ENCODE results near the gene TTLL9. TPM values are rescaled to one million over a fixed set of nuclear protein-coding genes. Genes with fewer than 3 reads are reported as not detected.

The TTLL9 gene
- polyA plus RNA-seq, 1 of the 3 experiments (the other 2 are of a cell fraction): 0.23 TPM

DNA sequence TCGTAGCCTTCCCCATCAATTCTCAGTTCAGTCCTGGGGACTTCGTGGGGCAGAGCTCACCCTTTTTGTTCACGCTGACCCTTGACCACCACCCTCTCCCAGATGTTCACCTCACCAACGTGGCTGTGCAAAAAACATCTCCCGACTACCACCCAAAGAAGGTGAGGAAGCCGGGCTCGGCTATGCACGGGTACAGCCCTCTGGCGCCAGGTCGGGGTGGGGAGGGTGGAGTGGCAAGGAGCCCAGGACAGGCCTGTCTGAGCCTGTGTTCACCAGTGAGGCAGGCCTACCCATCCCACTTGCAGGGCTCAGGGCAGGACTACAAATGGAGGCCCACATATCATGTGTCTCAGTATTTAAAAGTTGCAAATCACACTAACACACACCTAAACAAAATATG is 63.3 kb downstream of the TTLL9 start:
- H3K4me3 ChIP-seq (ENCODE audit: low read depth in 2 of 2, low read length in 1 of 2): no peak overlapping the region
- H3K9me2 ChIP-seq: no peaks in the 10 kb centered on the region
- H3K36me3 ChIP-seq (replicated peaks in 1 of 2; ENCODE audit: control insufficient read depth in 1 of 2, insufficient read depth in 2 of 2, low read length in 1 of 2): no peaks in the 10 kb centered on the region
- no peaks in the 10 kb centered on the region for H3F3A ChIP-seq (replicated peaks; ENCODE audit: insufficient read depth)
- no peaks in the 10 kb centered on the region for H3K9me3 ChIP-seq
- no peak overlapping the region for H3K27ac ChIP-seq (ENCODE audit: low read depth in 2 of 2, low read length in 1 of 2)
- H2AFZ ChIP-seq (ENCODE audit: low read depth): no peak overlapping the region
- H3K79me2 ChIP-seq (ENCODE audit: insufficient read depth): no peaks in the 10 kb centered on the region
- 64% methylated on average over 8 of the region's 10 CpGs for WGBS (ENCODE audit: low lambda C conversion rate)
- H3K9ac ChIP-seq: no peak overlapping the region
- H3K4me1 ChIP-seq (ENCODE audit: control insufficient read depth in 1 of 2, insufficient read depth in 2 of 2, low read depth in 1 of 2, low read length in 1 of 2): no peaks in the 10 kb centered on the region
- no peak for DNase-seq
- H3K4me2 ChIP-seq: no peak overlapping the region
- CTCF ChIA-PET: interaction anchor here (0.8 to 1.7 kb wide), 3 partner anchors 9 to 81 kb away, joined by 3 to 6 read pairs (median 4); partner anchors contain the start of gene PDRG1
- H4K20me1 ChIP-seq (ENCODE audit: insufficient read depth): no peaks in the 10 kb centered on the region
- H3K27me3 ChIP-seq (ENCODE audit: insufficient read depth): no peaks in the 10 kb centered on the region; the same call in 1 of the 2 replicates
- POLR2A ChIA-PET: no interaction called here
- TF ChIP-seq, protein P1, sequence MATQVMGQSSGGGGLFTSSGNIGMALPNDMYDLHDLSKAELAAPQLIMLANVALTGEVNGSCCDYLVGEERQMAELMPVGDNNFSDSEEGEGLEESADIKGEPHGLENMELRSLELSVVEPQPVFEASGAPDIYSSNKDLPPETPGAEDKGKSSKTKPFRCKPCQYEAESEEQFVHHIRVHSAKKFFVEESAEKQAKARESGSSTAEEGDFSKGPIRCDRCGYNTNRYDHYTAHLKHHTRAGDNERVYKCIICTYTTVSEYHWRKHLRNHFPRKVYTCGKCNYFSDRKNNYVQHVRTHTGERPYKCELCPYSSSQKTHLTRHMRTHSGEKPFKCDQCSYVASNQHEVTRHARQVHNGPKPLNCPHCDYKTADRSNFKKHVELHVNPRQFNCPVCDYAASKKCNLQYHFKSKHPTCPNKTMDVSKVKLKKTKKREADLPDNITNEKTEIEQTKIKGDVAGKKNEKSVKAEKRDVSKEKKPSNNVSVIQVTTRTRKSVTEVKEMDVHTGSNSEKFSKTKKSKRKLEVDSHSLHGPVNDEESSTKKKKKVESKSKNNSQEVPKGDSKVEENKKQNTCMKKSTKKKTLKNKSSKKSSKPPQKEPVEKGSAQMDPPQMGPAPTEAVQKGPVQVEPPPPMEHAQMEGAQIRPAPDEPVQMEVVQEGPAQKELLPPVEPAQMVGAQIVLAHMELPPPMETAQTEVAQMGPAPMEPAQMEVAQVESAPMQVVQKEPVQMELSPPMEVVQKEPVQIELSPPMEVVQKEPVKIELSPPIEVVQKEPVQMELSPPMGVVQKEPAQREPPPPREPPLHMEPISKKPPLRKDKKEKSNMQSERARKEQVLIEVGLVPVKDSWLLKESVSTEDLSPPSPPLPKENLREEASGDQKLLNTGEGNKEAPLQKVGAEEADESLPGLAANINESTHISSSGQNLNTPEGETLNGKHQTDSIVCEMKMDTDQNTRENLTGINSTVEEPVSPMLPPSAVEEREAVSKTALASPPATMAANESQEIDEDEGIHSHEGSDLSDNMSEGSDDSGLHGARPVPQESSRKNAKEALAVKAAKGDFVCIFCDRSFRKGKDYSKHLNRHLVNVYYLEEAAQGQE (IDR thresholded peaks at IDR 0.05; ENCODE audit: low read depth, low read length): no peak

DNA sequence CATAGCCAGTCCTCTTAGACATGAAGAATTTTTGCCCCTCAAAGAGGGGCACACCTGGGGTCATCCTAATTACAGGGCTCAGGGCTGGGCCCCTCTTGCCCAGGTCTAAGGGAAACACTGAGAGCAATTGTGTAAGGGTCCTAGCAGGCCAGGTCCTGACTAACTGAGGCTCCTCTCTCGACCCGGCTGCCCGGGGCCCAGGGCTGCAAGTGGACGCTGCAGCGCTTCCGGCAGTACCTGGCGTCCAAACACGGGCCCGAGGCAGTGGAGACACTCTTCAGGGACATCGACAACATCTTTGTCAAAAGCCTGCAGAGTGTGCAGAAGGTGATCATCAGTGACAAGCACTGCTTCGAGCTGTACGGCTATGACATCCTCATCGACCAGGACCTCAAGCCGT is 64.1 kb downstream of the TTLL9 start:
- Histone ChIP-seq H2AFZ (ENCODE audit: low read depth) (no peak overlapping the region), H3K9me2 (no peaks in the 10 kb centered on the region), H3K4me1 (ENCODE audit: control insufficient read depth in 1 of 2, insufficient read depth in 2 of 2, low read depth in 1 of 2, low read length in 1 of 2) (no peaks in the 10 kb centered on the region), H3K4me2 (no peak overlapping the region), H3K9ac (no peak overlapping the region), H3K27ac (ENCODE audit: low read depth in 2 of 2, low read length in 1 of 2) (no peak overlapping the region), H4K20me1 (ENCODE audit: insufficient read depth) (no peaks in the 10 kb centered on the region), H3K79me2 (ENCODE audit: insufficient read depth) (no peaks in the 10 kb centered on the region), H3K9me3 (no peaks in the 10 kb centered on the region), H3K36me3 (replicated peaks in 1 of 2; ENCODE audit: control insufficient read depth in 1 of 2, insufficient read depth in 2 of 2, low read length in 1 of 2) (no peaks in the 10 kb centered on the region), H3K4me3 (ENCODE audit: low read depth in 2 of 2, low read length in 1 of 2) (no peak overlapping the region), H3F3A (replicated peaks; ENCODE audit: insufficient read depth) (no peaks in the 10 kb centered on the region), H3K27me3 (ENCODE audit: insufficient read depth) (no peaks in the 10 kb centered on the region)
- CTCF ChIA-PET: interaction anchor here (1.4 to 1.7 kb wide), 4 partner anchors 17 to 82 kb away, joined by 3 to 8 read pairs (median 6); no protein-coding TSS in a partner anchor
- TF ChIP-seq, protein P2, sequence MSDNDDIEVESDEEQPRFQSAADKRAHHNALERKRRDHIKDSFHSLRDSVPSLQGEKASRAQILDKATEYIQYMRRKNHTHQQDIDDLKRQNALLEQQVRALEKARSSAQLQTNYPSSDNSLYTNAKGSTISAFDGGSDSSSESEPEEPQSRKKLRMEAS (IDR thresholded peaks at IDR 0.05; ENCODE audit: low read depth): no peak
- TF ChIP-seq RFX5 (IDR thresholded peaks at IDR 0.05; ENCODE audit: low read length): no peak
- no peak for TF ChIP-seq FOXJ3 (CRISPR knock-in tag; IDR thresholded peaks at IDR 0.05)
- TF ChIP-seq, protein P3, sequence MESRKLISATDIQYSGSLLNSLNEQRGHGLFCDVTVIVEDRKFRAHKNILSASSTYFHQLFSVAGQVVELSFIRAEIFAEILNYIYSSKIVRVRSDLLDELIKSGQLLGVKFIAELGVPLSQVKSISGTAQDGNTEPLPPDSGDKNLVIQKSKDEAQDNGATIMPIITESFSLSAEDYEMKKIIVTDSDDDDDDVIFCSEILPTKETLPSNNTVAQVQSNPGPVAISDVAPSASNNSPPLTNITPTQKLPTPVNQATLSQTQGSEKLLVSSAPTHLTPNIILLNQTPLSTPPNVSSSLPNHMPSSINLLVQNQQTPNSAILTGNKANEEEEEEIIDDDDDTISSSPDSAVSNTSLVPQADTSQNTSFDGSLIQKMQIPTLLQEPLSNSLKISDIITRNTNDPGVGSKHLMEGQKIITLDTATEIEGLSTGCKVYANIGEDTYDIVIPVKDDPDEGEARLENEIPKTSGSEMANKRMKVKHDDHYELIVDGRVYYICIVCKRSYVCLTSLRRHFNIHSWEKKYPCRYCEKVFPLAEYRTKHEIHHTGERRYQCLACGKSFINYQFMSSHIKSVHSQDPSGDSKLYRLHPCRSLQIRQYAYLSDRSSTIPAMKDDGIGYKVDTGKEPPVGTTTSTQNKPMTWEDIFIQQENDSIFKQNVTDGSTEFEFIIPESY (IDR thresholded peaks at IDR 0.05; ENCODE audit: borderline replicate concordance, low read depth): no peak
- 64% methylated on average over 5 of the region's 14 CpGs for WGBS (ENCODE audit: low lambda C conversion rate)
- POLR2A ChIA-PET: no interaction called here
- DNase-seq: no peak

All from SK-N-SH (cell line).